Right ventricle myocardium inferior (tissue), 1 donor: ENCODE results near the gene ATXN1. TPM values are rescaled to one million over a fixed set of nuclear protein-coding genes. Genes with fewer than 3 reads are reported as not detected.

Experiments
- ATAC-seq: fragments of 200-7000 bp; cut with Tn5 transposase; one replicate; pipeline ENCODE4 v1.9.1; 2020; ENCODE audit warnings: mild to moderate bottlenecking, moderate library complexity
- DNase-seq: peaks from one replicate; pipeline ENCODE4 v3.0.0; 2021; ENCODE audit errors: missing footprints
- intact Hi-C: fragments of 100-400 bp; cut with DNase I; formaldehyde crosslinking; loops from one replicate; pipeline ENCODE4 v1.11.0; 2022
- long read RNA-seq: library from polyadenylated mRNA; unstranded; transcript quantifications from one replicate; pipeline ENCODE4 v2.0.0, GENCODE V29; 2021
- total RNA-seq: library from RNA; stranded (reverse); fragmentation: NEBNext Ultra II Directional; extraction: Animal tissue kit (Norgen Biotek cat#: 25700); gene quantifications from one replicate; pipeline ENCODE4 v1.2.1, GENCODE V29; 2021
- donor health status: DM: no; HTN: yes; CAD: no; lungs with severe emphysema.

ATXN1 gene
- 42.5 TPM for total RNA-seq
- long read RNA-seq, partial matches to known transcripts, result 2 of 2 reads
- long read RNA-seq, other reads (novel, unspliced or antisense), result 0 of 2 reads

DNA sequence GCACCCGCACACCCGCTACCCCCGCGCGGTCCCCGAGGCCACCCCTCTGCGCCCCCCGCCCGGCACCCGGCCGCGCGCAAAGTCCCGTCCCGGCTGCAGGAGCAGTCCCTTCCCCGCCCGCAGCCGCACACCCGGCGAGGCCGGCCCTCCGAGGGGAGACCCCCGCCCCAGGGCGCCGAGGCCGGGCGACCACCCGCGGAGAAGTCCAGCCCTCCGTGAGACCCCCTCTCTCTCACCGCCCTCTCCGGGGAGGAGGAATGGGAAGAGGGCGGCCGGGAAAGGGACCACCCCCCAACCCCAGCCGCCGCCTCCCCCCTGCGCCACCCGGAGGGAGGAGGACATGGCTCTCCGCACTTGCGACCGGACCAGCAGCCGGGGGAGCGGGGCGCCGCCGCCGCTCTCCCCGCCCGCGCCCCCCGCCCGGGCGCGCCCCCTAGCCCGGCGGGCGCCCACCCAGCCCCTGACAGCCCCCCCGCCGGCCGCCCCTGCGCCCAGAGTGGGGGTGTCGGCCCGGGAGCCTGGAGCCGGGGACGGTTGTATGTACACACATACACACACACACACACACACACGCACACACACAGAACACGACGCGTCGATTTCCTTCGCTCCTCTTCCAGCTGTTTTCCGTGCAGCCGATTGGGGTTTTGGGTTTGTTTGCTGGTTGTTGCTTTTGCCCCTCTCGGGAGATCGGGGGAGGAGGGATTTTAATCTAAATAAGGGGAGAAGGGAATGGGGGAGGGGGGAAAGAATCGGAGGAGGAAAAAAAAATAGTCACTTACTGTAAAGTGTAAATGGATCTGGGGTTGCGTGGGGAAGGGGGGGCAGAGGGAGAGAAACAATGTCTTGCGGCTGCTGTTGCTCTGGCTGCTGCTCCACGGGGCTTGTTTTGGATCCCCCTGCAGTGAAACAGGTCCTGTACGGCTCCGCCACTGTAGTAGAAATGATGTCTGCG, at the start of gene ATXN1:
Gene ATXN1, minus strand, starts transcription at position 945 of the 955 bp plus-strand sequence.
- no peak for ATAC-seq
- DNase-seq, result peak; percentile 83
- intact Hi-C loops, result loop anchor here (2.0 to 10.0 kb wide), 4 partner anchors 216 to 516 kb away; no protein-coding TSS in a partner anchor

GRCh38 chr6:16810411-16810810, 49.2 kb upstream of the ATXN1 start:
- intact Hi-C loops, result no loop called here
- no peak for ATAC-seq
- DNase-seq, result no peak

DNA sequence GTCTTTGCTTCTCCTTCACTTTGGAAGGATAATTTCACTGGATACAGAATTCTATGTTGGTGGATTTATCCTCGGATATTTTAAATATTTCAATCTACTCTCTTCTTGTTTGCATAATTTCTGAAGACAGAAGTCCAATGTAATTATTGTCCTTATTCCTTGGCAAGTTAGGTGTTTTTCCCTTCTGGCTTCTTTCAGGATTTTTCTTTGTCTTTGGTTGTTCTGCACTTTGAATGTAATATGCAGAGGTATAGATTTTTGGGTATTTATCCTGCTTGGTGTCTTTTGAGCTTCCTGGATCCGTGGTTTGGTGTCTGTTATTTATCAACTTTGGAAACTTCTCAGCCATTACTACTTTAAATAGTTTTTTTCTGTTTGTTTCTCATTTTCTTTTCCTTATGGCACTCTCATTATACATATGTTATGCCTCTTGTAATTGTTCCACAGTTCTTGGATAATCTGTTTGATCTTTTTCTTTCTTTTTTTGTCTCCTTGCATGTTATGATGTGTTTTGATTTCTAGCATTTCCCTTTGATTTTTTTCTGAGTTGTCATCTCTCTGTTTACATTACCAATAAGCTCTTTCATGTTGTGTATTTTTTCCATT, 48.6 kb upstream of the ATXN1 start:
- DNase-seq (no peak), ATAC-seq (no peak)
- intact Hi-C loops, result no loop called here

DNA sequence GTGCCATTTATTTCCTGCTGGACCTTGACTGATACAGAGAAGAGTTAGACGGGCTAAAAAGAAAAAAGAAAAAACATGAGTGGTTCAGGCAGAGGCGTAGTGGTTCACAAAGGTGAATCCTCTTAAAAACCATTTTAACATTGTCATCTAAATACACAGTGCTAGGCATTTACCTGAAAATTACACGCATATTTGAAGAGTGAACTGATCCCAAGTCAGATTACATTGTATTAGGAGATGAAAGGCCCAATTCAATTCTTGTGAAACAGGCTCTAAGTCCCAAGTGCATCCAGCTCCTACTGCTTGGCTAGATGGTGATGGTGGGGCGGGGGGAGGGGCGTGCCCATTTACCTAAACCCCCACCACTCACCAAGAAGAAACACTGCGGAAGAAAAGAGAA, 46.7 kb upstream of the ATXN1 start:
- no peak for DNase-seq
- intact Hi-C loops, result no loop called here
- no peak for ATAC-seq

- ATAC-seq (no peak), DNase-seq (no peak)
- intact Hi-C loops, result no loop called here
These were observed 45.1 kb upstream of the ATXN1 start for GRCh38 chr6:16806363-16806762.

DNA sequence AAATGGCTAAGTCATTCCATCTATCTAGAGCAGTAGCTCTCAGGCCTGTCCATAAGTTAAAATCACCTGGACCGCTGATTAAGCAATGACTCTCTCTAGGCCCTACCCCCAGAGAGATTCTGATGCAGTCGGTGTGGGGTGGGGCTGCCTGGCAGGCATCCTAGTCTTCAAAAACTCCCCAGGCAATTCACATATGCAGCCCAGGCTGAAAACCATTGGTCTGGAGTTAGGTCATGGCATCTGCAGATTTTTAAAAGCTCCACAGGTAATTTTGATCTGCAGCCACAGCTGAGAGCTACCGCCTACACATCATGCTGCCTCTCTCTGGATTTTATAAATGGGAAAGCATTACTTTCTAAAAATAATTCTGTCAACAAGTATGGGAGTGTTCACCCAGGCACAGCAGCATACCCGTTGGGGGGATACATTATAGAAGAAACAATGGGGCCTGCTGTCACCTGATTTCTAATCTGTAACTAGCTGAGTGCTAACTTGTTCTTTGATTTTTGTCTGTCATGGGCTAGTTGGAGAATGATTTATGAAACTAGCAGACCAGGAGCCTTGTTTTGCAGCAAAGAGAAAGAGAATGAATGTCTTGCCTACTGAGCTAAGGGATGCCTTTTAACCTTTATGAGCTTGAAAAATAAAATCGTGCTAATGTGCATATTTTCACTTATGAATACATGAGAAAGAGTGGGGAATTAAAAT, 44.1 kb upstream of the ATXN1 start:
- ATAC-seq, result peak; percentile 29

DNA sequence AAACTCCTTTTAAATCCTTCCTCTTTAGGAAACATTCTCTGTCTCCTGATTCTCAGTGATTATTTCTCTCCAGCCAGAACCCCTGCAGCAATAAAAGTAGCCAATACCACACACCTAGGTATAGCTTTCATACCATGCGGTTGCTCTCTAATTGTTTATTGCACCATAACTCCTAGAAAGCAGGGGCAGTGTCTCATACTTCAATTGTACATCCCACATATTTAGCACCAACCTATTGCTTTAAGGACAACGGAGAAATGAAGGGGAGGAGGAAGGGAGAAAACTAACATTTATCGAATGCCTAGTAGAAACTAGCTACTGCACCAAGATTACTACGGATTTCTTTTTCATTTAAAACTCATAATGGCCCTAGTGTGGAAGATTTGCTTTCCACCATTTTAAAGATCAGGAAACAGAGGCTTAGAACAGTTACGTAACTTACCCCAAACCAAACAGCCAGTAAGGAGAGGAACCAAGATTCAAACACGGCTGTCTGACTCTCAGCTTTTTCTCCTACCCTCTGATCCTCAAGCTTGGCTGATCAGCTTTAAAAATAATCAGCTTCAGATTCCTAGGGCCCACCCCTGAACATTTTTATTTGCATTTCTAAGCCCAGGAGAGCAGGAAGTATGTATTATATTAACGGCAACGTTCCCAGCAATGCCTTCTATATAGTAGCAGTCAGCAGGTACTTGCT, 43.4 kb upstream of the ATXN1 start:
- DNase-seq, result no peak
- intact Hi-C loops, result no loop called here
- ATAC-seq, result no peak

More for the DNA sequence above, 44.1 kb upstream of the ATXN1 start:
- intact Hi-C loops, result no loop called here
- no peak for DNase-seq

GRCh38 chr6:16803294-16804200, 42.3 kb upstream of the ATXN1 start:
- DNase-seq (no peak), ATAC-seq (peak; percentile 88)
- intact Hi-C loops, result no loop called here

DNA sequence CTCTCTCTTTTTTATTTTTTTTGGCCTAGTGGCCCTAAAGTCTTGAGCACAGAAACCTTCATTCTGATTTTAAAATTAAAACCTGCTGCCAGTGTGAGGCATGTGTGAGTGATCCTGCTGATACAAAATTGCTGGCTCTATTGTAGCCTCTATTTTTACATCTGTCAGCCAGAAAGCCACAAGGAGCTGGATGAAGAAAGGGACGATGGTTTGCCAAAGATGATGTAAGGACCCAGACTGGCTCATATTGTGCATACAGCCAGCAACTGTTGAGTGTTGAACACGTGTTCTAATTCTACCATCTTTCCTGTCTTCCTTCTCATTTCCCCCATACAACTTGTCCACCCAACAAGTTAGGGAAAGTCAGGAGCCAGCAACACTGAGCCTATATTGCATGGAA, 40.8 kb upstream of the ATXN1 start:
- intact Hi-C loops, result no loop called here
- no peak for DNase-seq
- peak; percentile 67 for ATAC-seq

GRCh38 chr6:16800942-16801341, 39.7 kb upstream of the ATXN1 start:
- no peak for DNase-seq
- ATAC-seq, result peak; percentile 65
- intact Hi-C loops, result no loop called here

DNA sequence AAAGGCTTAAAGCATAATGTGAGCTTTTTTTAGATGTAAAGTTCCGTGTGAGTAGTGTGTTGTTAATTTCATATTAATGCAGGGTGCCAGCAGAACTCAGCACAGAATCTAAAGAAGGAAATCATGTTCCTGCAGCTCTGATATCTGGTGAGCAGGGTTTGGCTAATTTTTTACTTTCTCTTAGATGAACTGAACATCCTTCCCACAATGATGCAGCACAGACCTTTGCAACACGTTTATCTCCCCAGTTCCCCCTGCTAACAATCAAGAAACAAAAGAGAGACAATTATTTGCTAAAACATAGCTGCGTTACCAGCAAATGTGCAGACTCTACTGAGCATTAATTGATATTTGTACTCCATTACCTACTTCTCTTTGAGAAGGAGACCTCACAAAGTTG, 39.1 kb upstream of the ATXN1 start:
- ATAC-seq, result no peak
- intact Hi-C loops, result no loop called here
- DNase-seq, result no peak

GRCh38 chr6:16799279-16800193, 38.3 kb upstream of the ATXN1 start:
- DNase-seq, result no peak
- intact Hi-C loops, result no loop called here

DNA sequence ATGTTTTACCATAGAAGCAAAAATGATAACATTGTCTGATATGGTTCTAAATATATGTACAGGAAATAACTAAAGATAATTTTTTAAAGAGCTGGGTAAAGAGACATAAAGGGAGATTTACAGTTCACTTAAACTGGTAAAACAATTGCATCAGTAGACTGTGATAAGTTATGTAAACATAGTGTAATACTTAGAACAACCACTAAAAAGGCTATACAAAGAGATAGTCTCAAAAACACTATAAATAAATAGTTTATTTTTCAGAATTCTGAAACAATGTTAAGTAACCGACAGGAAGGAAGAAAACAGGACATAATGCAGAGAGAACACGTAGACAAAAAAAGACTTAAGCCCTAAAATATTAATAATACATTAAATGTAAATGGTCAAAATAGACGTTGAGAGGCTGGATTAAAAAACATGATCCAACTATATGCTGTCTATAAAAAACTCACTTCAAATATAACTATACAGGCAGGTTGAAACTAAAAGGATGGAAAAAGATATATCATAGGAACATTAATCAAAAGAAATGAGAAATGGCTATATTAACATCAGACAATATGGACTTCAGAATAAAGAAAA, 32.7 kb upstream of the ATXN1 start:
- intact Hi-C loops, result no loop called here
- ATAC-seq (no peak), DNase-seq (no peak)

More at GRCh38 chr6:16799279-16800193, 38.3 kb upstream of the ATXN1 start:
- no peak for ATAC-seq

GRCh38 chr6:16789329-16790038, 28.2 kb upstream of the ATXN1 start:
- intact Hi-C loops, result no loop called here
- ATAC-seq, result no peak
- no peak for DNase-seq

- ATAC-seq (no peak), DNase-seq (no peak)
- intact Hi-C loops, result no loop called here
These were observed 25.9 kb upstream of the ATXN1 start for GRCh38 chr6:16787128-16787682.

GRCh38 chr6:16785496-16785895, 24.2 kb upstream of the ATXN1 start:
- no peak for DNase-seq
- ATAC-seq, result no peak

More at GRCh38 chr6:16785496-16785895, 24.2 kb upstream of the ATXN1 start:
- intact Hi-C loops, result no loop called here
